ENCODE results near the gene EEFSEC. TPM values are rescaled to one million over a fixed set of nuclear protein-coding genes. Genes with fewer than 3 reads are reported as not detected.

EEFSEC gene
- total RNA-seq, 2 donors from 2014 or later: 3.4 to 20.3 TPM

DNA sequence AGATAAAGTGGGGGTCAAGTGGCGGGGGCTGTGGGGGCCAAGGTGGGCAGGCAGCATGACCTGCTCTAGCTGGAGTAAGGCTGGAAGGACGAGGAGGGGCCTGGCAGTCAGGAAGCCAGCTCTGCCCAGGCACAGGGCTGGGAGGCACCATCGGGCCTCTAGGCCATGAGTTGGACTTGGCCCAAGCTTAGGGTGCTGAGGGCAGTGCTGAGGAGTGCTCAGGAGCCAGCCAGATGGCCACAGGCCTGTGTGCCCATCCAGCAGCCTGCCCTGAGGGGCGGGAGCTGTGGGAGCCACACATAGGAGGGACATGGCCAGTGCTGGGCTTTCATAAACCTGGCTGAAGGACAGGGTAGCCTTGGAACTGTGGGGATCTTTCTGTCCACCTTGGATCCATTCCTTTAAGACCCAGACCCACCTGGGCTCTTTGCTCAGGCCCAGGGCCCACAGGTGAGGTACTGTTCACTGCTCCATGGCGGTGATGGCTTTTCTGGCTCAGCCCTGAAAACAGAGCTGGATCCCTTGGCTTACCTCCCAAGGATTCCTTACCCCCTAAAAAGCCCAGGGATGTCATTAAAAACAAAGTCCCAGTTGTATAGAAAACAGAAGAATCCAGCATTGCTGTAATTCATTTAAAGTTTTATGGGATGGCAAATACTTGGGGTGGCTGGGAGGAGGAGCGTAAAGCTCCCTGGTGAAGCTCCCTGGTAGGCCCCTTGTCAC lies 176.4 kb downstream of the EEFSEC start:
- Mint-ChIP-seq H3K36me3 (no peaks in the 10 kb centered on the region), H3K9me3 (no peaks in the 10 kb centered on the region), H3K27ac (no peak overlapping the region)
- DNase-seq (ENCODE audit: low spot score in 2 of 2): peak in 1 of 2 donors; percentile 33
- ATAC-seq: no peak

DNA sequence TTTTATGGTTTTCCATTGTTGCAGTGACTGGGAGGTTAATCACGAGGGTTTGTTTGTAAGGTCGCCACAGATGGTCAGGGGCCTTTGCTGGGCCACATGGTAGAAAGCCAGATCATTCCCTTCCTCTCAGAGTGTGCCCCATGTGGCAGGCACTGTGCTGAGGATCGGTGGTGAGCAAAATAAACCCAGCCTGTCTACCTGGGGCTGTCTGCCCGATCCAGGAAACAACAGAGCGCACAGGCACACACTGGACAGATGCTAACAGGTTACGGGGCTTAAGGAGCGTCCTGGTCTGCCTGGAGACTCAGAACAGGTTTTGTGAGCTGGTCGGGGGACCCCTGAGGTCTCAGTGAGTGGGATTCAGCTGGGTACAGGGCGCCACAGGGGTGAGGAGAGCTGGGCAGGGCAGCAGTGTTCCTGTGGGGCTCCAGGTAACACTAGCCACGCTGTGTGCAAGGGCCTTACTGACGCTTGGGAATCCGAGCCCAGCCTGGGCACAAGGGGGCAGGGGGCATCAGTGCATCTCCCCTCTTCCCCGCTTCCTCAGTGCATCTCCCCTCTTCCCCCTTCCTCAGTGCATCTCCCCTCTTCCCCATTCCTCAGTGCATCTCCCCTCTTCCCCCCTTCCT lies 177.0 kb downstream of the EEFSEC start:
- no peak overlapping the region for H3K27ac Mint-ChIP-seq
- H3K36me3 Mint-ChIP-seq: no peaks in the 10 kb centered on the region
- no peaks in the 10 kb centered on the region for H3K9me3 Mint-ChIP-seq
- DNase-seq (ENCODE audit: low spot score in 2 of 2) (peak in 1 of 2 donors; percentile 43), ATAC-seq (no peak)

- H3K9me3 Mint-ChIP-seq: no peaks in the 10 kb centered on the region
- peak overlapping the region in 1 of 2 donors; percentile 32 for H3K27ac Mint-ChIP-seq
- ATAC-seq (no peak), DNase-seq (ENCODE audit: low spot score in 2 of 2) (no peak)
- H3K36me3 Mint-ChIP-seq: no peaks in the 10 kb centered on the region
These were observed 180.9 kb downstream of the EEFSEC start for GRCh38 chr3:128334086-128334645.

GRCh38 chr3:128334766-128335165 lies 181.5 kb downstream of the EEFSEC start:
- no peaks in the 10 kb centered on the region for H3K9me3 Mint-ChIP-seq
- DNase-seq (ENCODE audit: low spot score in 2 of 2) (no peak), ATAC-seq (no peak)
- H3K36me3 Mint-ChIP-seq: no peaks in the 10 kb centered on the region
- H3K27ac Mint-ChIP-seq: peak overlapping the region in 1 of 2 donors; percentile 32

- no peak for ATAC-seq
- peak overlapping the region in 1 of 2 donors; percentile 48 for H3K27ac Mint-ChIP-seq
- DNase-seq (ENCODE audit: low spot score in 2 of 2): peak in 1 of 2 donors; percentile 44
- no peaks in the 10 kb centered on the region for H3K36me3 Mint-ChIP-seq
- H3K9me3 Mint-ChIP-seq: no peaks in the 10 kb centered on the region
These were observed 182.5 kb downstream of the EEFSEC start for GRCh38 chr3:128335621-128336296.

DNA sequence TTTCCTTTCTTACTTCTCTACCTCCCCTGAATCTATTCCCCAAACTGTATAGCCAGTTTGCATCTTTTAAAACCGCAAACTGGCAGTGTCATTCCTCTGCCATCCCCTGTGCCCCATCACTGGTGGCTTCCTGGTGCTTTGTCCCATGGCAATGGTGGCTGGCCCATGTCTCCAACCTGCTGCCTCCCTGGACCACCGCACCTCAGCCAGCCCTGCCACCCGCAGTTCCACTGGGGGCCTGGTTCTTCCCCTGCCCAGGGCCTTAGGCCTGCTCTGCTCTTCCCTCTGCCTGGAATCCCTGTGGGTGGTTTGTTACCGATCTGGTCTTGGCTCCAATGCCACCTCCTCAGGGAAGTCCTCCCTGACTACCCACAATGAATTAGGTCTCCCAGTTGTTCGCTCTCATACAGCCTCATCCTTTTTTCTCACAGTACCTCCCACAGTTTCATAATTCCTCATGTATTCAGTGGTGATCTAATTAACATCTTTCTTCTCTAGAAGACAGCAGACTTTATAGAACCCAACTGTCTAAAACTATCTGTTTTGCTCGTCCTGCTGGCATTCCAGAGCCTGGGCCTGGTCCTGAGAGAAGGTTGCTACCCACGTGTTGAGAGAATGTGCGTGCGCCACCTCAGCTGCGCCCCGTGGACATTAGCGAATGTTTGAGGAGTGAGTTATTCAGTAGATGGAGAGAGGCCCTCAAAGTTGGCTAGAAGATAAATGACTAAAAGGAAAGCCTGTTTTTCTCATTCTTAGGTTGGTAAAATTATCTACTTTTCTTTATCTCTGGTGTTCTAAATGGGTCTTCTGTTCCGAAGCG lies 183.3 kb downstream of the EEFSEC start:
- Mint-ChIP-seq H3K36me3 (no peaks in the 10 kb centered on the region), H3K9me3 (no peaks in the 10 kb centered on the region), H3K27ac (peak overlapping the region; percentile 48 to 57)
- DNase-seq (ENCODE audit: low spot score in 2 of 2): peak in 1 of 2 donors; percentile 6
- no peak for ATAC-seq

DNA sequence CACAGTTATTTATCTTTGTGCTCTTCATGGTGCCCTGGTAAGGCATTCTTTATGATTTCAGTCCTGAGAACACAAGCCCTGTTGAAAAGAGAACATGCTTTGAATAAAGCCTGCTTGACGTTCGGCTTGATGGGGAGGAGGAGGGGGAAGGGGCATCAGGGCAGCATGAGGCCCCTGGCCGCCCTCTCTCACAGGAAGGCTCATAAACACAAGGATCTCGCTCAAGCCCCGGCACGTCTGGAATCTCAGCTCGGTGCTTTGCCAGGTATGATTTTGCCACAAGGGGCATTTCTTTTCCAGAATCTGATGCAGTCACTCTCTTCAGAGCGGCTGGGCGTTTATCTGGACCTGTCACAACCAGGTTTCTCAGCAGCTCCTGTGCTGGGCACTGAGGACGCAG lies 184.0 kb downstream of the EEFSEC start:
- H3K27ac Mint-ChIP-seq: peak overlapping the region in 1 of 2 donors; percentile 57
- H3K36me3 Mint-ChIP-seq: no peaks in the 10 kb centered on the region
- ATAC-seq: no peak
- peak in 1 of 2 donors; percentile 26 for DNase-seq (ENCODE audit: low spot score in 2 of 2)
- H3K9me3 Mint-ChIP-seq: no peaks in the 10 kb centered on the region

DNA sequence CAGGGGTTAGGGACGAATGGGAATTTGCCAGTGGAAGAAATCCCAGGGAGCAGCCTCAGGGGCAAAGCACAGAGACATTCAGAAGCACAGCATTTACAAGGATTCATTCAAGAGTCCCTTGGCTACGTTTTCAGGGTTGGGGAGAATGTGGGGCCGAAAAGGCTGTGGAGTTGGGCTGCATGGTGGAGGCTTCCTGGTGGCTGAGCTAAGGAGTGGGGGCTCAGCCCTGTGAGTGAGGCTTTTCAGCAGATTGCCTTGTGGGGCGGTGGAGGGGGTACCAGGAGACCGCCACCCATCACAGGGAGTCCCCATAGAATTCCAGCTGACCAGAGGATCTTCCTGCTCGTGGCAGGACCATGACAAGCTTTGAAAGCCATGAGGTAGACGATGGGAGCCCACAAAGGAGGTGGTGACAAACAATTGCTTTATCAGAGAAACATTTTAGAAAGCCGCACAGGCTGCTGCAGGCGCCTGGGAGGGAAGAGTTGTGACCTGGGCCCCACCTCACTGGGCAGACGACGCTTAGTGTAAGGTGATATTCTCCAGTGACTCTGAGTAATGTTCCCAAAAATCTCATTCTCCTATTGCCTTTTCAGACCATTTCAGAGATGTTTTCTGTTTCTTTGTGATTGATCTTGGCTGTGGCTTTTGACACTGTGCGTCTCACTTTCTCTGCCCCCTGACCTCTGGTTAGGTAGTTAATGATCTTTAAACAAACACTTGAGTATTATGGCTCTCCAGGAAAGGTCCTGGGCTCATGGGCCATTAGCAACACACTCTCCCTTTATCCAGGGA lies 185.5 kb downstream of the EEFSEC start:
- H3K9me3 Mint-ChIP-seq: no peaks in the 10 kb centered on the region

GRCh38 chr3:128339491-128340012 lies 186.3 kb downstream of the EEFSEC start:
- Mint-ChIP-seq H3K36me3 (no peaks in the 10 kb centered on the region), H3K9me3 (no peaks in the 10 kb centered on the region), H3K27ac (peak overlapping the region in 1 of 2 donors; percentile 17)
- ATAC-seq (no peak), DNase-seq (ENCODE audit: low spot score in 2 of 2) (no peak)

More for the DNA sequence above, 185.5 kb downstream of the EEFSEC start:
- DNase-seq (ENCODE audit: low spot score in 2 of 2) (peak in 1 of 2 donors; percentile 39), ATAC-seq (no peak)
- no peaks in the 10 kb centered on the region for H3K36me3 Mint-ChIP-seq
- peak overlapping the region in 1 of 2 donors; percentile 57 for H3K27ac Mint-ChIP-seq

DNA sequence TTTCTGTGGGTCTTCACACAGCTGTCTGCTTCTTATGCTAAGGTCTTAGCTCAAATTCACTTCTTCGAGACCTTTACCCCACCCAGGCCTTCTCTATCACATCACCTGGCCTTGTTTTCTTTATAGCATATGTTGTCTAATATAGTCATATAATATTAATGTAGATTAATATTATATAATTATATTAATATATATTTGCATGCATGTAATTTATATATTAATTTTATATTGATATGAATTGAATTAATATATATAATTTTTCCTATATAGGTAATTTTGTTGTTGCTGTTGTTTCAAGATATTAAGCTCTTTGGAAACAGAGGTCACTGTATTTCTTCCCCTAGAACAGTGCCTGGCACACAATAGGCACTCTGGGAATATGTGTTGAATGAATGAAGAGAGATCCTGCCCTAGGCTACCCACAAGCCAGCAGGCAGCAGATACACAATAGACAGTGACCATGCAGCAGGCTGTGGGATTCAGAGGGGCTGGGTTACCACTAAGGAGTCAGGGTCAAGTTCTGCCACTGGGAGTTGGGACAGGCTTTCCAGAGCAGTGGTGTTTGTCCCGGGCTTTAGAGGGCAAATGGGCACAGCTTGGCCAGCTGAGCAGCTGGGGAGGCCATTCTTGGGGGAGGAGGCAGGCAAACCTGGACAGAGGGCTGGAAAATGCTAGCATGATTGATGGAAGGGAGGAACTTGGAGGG lies 187.1 kb downstream of the EEFSEC start:
- DNase-seq (ENCODE audit: low spot score in 2 of 2): peak in 1 of 2 donors; percentile 40
- Mint-ChIP-seq H3K36me3 (no peaks in the 10 kb centered on the region), H3K27ac (peak overlapping the region in 1 of 2 donors; percentile 31), H3K9me3 (no peaks in the 10 kb centered on the region)
- ATAC-seq: no peak

GRCh38 chr3:128340904-128341555 lies 187.7 kb downstream of the EEFSEC start:
- Mint-ChIP-seq H3K36me3 (no peaks in the 10 kb centered on the region), H3K27ac (no peak overlapping the region), H3K9me3 (no peaks in the 10 kb centered on the region)
- no peak for ATAC-seq
- DNase-seq (ENCODE audit: low spot score in 2 of 2): peak in 1 of 2 donors; percentile 23

GRCh38 chr3:128341659-128342395 lies 188.5 kb downstream of the EEFSEC start:
- ATAC-seq (no peak), DNase-seq (ENCODE audit: low spot score in 2 of 2) (no peak)
- H3K9me3 Mint-ChIP-seq: no peaks in the 10 kb centered on the region
- H3K36me3 Mint-ChIP-seq: no peaks in the 10 kb centered on the region
- no peak overlapping the region for H3K27ac Mint-ChIP-seq

DNA sequence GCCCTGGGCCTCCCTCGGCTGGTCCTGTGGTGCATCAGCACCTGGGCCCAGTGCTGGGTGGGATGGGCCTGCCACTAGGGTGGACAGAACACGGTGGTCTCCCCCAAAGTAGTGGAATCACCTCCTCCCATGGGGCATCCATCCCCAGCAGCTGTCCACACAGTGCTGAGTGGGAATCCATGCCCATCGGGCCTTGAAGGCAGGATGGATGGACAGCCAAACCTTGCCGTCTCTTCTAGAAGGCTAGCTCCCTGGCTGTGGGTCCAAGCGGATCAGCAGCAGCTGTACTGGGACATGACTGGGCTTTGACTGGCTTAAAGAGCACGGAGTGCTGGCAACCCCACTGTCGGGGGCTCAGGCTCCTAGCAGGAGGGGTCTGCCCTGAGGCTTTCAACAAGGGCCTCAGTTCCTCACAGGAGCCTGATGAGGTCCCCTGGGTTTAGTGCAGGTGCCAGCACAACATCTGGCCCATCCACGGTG lies 189.5 kb downstream of the EEFSEC start:
- DNase-seq (ENCODE audit: low spot score in 2 of 2): no peak
- no peak for ATAC-seq
- no peak overlapping the region for H3K27ac Mint-ChIP-seq
- no peaks in the 10 kb centered on the region for H3K36me3 Mint-ChIP-seq
- no peaks in the 10 kb centered on the region for H3K9me3 Mint-ChIP-seq

Data from activated naive CD4-positive, alpha-beta T cell treated with anti-CD3 and anti-CD28 coated beads, Interleukin-2, amount 50 U/mL, for 72 hours (primary cell).